Liver (tissue), 9 donors: Measurements from ENCODE around the gene ARHGEF28. TPM values are rescaled to one million over a fixed set of nuclear protein-coding genes. Genes with fewer than 3 reads are reported as not detected.

ENCODE experiments used
- DNase-seq: peaks from one replicate; pipeline ENCODE4 v3.0.0-alpha.2; 2017; ENCODE audit warnings: low spot score
- H3K27ac ChIP-seq, 2 donors: one replicate each; pipeline ENCODE4 v1.7.0; 2013; ENCODE audit warnings: inconsistent platforms in 2 of 2, low read length in 2 of 2, control low read depth in 1 of 2, low read depth in 1 of 2, mild to moderate bottlenecking in 1 of 2
- H3K27me3 ChIP-seq, 4 donors: one replicate each; pipeline versions ENCODE4 v1.6.1 to v1.7.0; 2013; ENCODE audit warnings: low read length in 3 of 4, inconsistent platforms in 1 of 4, mild to moderate bottlenecking in 1 of 4, moderate library complexity in 1 of 4; ENCODE audit not compliant: control insufficient read depth in 4 of 4, insufficient read depth in 4 of 4
- H3K36me3 ChIP-seq, 4 donors: one replicate each; pipeline versions ENCODE4 v1.6.1 to v1.7.0; 2013; ENCODE audit warnings: low read length in 3 of 4, mild to moderate bottlenecking in 3 of 4, low read depth in 1 of 4, moderate library complexity in 1 of 4; ENCODE audit not compliant: control insufficient read depth in 4 of 4, insufficient read depth in 3 of 4
- H3K4me1 ChIP-seq, 4 donors: one replicate each; pipeline versions ENCODE4 v1.6.1 to v1.7.0; 2013; ENCODE audit warnings: low read length in 3 of 4, mild to moderate bottlenecking in 3 of 4, moderate library complexity in 1 of 4; ENCODE audit not compliant: control insufficient read depth in 4 of 4, insufficient read depth in 4 of 4
- H3K4me3 ChIP-seq, 3 donors: one replicate each; pipeline versions ENCODE4 v1.6.1 to v1.7.0; 2013; ENCODE audit warnings: low read length in 3 of 3, control low read depth in 1 of 3, low read depth in 1 of 3, mild to moderate bottlenecking in 1 of 3
- H3K9ac ChIP-seq, 2 donors: one replicate each; pipeline ENCODE4 v1.7.0; 2013; ENCODE audit warnings: low read length in 2 of 2, mild to moderate bottlenecking in 2 of 2, moderate library complexity in 2 of 2, control low read depth in 1 of 2, low read depth in 1 of 2
- H3K9me3 ChIP-seq, 4 donors: one replicate each; pipeline versions ENCODE4 v1.6.1 to v1.7.0; 2013; ENCODE audit warnings: low read length in 3 of 4; ENCODE audit not compliant: control insufficient read depth in 4 of 4
- CTCF ChIP-seq: fragments of 150-350 bp; IDR thresholded peaks from 2 replicates; pipeline ENCODE4 v1.5.1; 2017; ENCODE audit warnings: improper control_type of control experiment, low read depth, low read length; ENCODE audit not compliant: missing input control
- EGR1 ChIP-seq, 2 donors: IDR thresholded peaks; 2 replicates each; pipeline ENCODE4 v1.6.1; 2016 to 2018; ENCODE audit warnings: antibody characterized with exemption in 2 of 2, low read depth in 2 of 2
- FOXA1 ChIP-seq: IDR thresholded peaks from 2 replicates; pipeline ENCODE4 v1.6.1; 2016; ENCODE audit warnings: antibody characterized with exemption
- FOXA2 ChIP-seq: IDR thresholded peaks from 2 replicates; pipeline ENCODE4 v1.6.1; 2016; ENCODE audit warnings: antibody characterized with exemption
- GABPA ChIP-seq, 2 donors: IDR thresholded peaks in 1 of 2; conservative IDR thresholded peaks in 1 of 2; 2 replicates each; pipeline ENCODE4 v1.6.1; 2016; ENCODE audit warnings: antibody characterized with exemption in 2 of 2, mild to moderate bottlenecking in 1 of 2, moderate library complexity in 1 of 2
- HNF4A ChIP-seq, 2 donors: conservative IDR thresholded peaks; 2 replicates each; pipeline ENCODE4 v1.6.1; 2016; ENCODE audit warnings: antibody characterized with exemption in 2 of 2, mild to moderate bottlenecking in 2 of 2
- HNF4G ChIP-seq: IDR thresholded peaks from 2 replicates; pipeline ENCODE4 v1.6.1; 2016; ENCODE audit warnings: antibody characterized with exemption
- JUND ChIP-seq, 2 donors: IDR thresholded peaks; 2 replicates each; pipeline ENCODE4 v1.6.1; 2016; ENCODE audit warnings: antibody characterized with exemption in 2 of 2
- MAX ChIP-seq: IDR thresholded peaks from 2 replicates; pipeline ENCODE4 v1.6.1; 2016; ENCODE audit warnings: antibody characterized with exemption
- RAD21 ChIP-seq, 2 donors: IDR thresholded peaks; 2 replicates each; pipeline ENCODE4 v1.6.1; 2016; ENCODE audit warnings: antibody characterized with exemption in 2 of 2, mild to moderate bottlenecking in 2 of 2
- REST ChIP-seq: IDR thresholded peaks from 2 replicates; pipeline ENCODE4 v1.6.1; 2016; ENCODE audit warnings: antibody characterized with exemption, mild to moderate bottlenecking
- RXRA ChIP-seq, 2 donors: IDR thresholded peaks; 2 replicates each; pipeline ENCODE4 v1.6.1; 2017 to 2018; ENCODE audit warnings: antibody characterized with exemption in 2 of 2, mild to moderate bottlenecking in 1 of 2
- SP1 ChIP-seq: IDR thresholded peaks from 2 replicates; pipeline ENCODE4 v1.6.1; 2018; ENCODE audit warnings: antibody characterized with exemption, mild to moderate bottlenecking
- TAF1 ChIP-seq: conservative IDR thresholded peaks from 2 replicates; pipeline ENCODE4 v1.6.1; 2016; ENCODE audit warnings: antibody characterized with exemption, mild to moderate bottlenecking
- YY1 ChIP-seq: IDR thresholded peaks from 2 replicates; pipeline ENCODE4 v1.6.1; 2016; ENCODE audit warnings: antibody characterized with exemption, mild to moderate bottlenecking
- ZBTB33 ChIP-seq: IDR thresholded peaks from 2 replicates; pipeline ENCODE4 v1.6.1; 2016; ENCODE audit warnings: antibody characterized with exemption
- WGBS: extraction: QIAGEN DNeasy Blood & Tissue Kit; methylation state at CpG from one replicate; pipeline ENCODE4 v1.1.7; 2013; 5-methylcytosine and 5-hydroxymethylcytosine counted together
- polyA plus RNA-seq, 2 donors: library from polyadenylated mRNA; stranded (reverse) in 1 of 2; unstranded in 1 of 2; fragments of 200-250 nt in 1 of 2; fragments of >200 nt in 1 of 2; fragmentation: Nextera tagmentation in 1 of 2; extraction: Ambion mirVana in 1 of 2; gene quantifications; one replicate each; pipeline versions ENCODE4 v1.2.1 to v1.2.3, GENCODE V29; 2013 to 2015
- total RNA-seq, 2 donors: library from RNA; depleted of rRNA; stranded (reverse); fragments of >200 nt; gene quantifications; one replicate each; pipeline ENCODE4 v1.2.3, GENCODE V29; 2014
- donor health status: healthy.
- donor health status: healthy.
- donor health status: healthy.
- donor health status: healthy.
- donor health status: healthy.

ARHGEF28 gene
- total and polyA plus RNA-seq, 4 donors = 1.6 to 13.9 (median 3.6) TPM

- no peak for TF ChIP-seq CTCF
- no peak for TF ChIP-seq HNF4G
These were observed 201.1 kb downstream of the ARHGEF28 start (continued) for GRCh38 chr5:73827106-73827450.

- WGBS = 92% methylated on average over 3 of the region's 3 CpGs
- H3K27me3 ChIP-seq = no peaks in the 10 kb centered on the region
- no peaks in the 10 kb centered on the region for H3K4me1 ChIP-seq
- no peak overlapping the region for H3K9ac ChIP-seq
- no peak overlapping the region for H3K27ac ChIP-seq
- no peak overlapping the region for H3K4me3 ChIP-seq
- no peak for DNase-seq
- no peaks in the 10 kb centered on the region for H3K36me3 ChIP-seq
- no peaks in the 10 kb centered on the region for H3K9me3 ChIP-seq
- no peak for TF ChIP-seq MAX
- no peak for TF ChIP-seq RAD21 (IDR thresholded peaks at IDR 0.05)
These were observed 202.5 kb downstream of the ARHGEF28 start for GRCh38 chr5:73828465-73828864.

GRCh38 chr5:73830646-73831045 lies 204.7 kb downstream of the ARHGEF28 start:
- DNase-seq = no peak
- no peak overlapping the region for H3K27ac ChIP-seq
- TF ChIP-seq RXRA (IDR thresholded peaks at IDR 0.05) = no peak
- TF ChIP-seq ZBTB33 = no peak
- no peak for TF ChIP-seq YY1
- TF ChIP-seq MAX = no peak
- TF ChIP-seq HNF4A (conservative IDR thresholded peaks at IDR 0.05) = no peak
- no peak for TF ChIP-seq HNF4G
- TF ChIP-seq RAD21 (IDR thresholded peaks at IDR 0.05) = no peak
- no peak overlapping the region for H3K4me3 ChIP-seq
- H3K4me1 ChIP-seq = no peaks in the 10 kb centered on the region
- H3K36me3 ChIP-seq = peaks cover 0 to 1% (median 0%) of the 10 kb centered on the region in 4 donors
- no peaks in the 10 kb centered on the region for H3K27me3 ChIP-seq
- WGBS = 95% methylated on average over 1 of the region's 1 CpG
- H3K9ac ChIP-seq = no peak overlapping the region
- H3K9me3 ChIP-seq = no peaks in the 10 kb centered on the region

GRCh38 chr5:73831066-73831465 lies 205.1 kb downstream of the ARHGEF28 start:
- Histone ChIP-seq H3K4me3 (no peak overlapping the region), H3K4me1 (no peaks in the 10 kb centered on the region), H3K27ac (no peak overlapping the region), H3K27me3 (no peaks in the 10 kb centered on the region), H3K36me3 (peaks cover 0 to 1% (median 0%) of the 10 kb centered on the region in 4 donors), H3K9ac (no peak overlapping the region), H3K9me3 (no peaks in the 10 kb centered on the region)
- 89% methylated on average over 3 of the region's 3 CpGs for WGBS
- DNase-seq = no peak
- TF ChIP-seq FOXA2 (no peak), MAX (no peak), SP1 (no peak), FOXA1 (no peak), TAF1 (no peak), JUND (IDR thresholded peaks at IDR 0.05) (no peak), YY1 (no peak), HNF4A (conservative IDR thresholded peaks at IDR 0.05) (no peak), CTCF (no peak), EGR1 (IDR thresholded peaks at IDR 0.05; ENCODE audit: low read depth in 2 of 2) (no peak), GABPA (IDR thresholded peaks at IDR 0.05 in 1 of 2, conservative IDR thresholded peaks at IDR 0.05 in 1 of 2) (no peak), RXRA (IDR thresholded peaks at IDR 0.05) (no peak), REST (no peak)
